ENCODE measurements around the gene VSNL1. TPM values are rescaled to one million over a fixed set of nuclear protein-coding genes. Genes with fewer than 3 reads are reported as not detected.

The VSNL1 gene
- total RNA-seq, 1 donor from 2014 or later, result 94.4 TPM

DNA sequence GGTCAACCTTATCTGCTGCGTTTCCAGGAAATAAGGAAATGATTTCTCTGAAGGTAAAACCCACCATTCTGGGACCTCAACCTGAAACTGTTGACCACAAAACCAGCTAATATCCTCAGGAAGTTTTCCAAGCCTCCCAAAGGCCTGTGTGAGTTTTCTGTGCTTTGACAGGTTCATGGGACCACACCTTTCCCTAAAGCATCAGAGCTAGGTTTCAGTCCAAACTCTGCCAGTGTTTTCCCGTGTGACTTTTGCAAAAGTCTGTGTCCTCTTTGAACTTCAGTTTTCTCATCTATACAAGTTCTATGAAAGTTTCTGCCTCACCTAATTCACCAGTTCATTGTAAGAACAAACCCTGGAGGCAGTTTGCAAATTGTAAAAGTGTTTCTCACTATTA lies 39.8 kb downstream of the VSNL1 start:
- Mint-ChIP-seq H3K9me3 (no peaks in the 10 kb centered on the region), H3K4me3 (no peak overlapping the region), H3K36me3 (no peaks in the 10 kb centered on the region), H3K27me3 (ENCODE audit: insufficient read depth, low read depth) (no peaks in the 10 kb centered on the region), H3K4me1 (peaks cover 12% of the 10 kb centered on the region), H3K27ac (no peak overlapping the region)
- no peak for TF ChIP-seq EZH2phosphoT487 (IDR thresholded peaks at IDR 0.05)
- Histone ChIP-seq H3F3A (ENCODE audit: low read depth) (peaks cover 13% of the 10 kb centered on the region), H3K79me2 (ENCODE audit: low read depth) (peaks cover 81% of the 10 kb centered on the region), H3K9me3 (ENCODE audit: low read depth) (no peaks in the 10 kb centered on the region), H3K36me3 (no peaks in the 10 kb centered on the region), H2AFZ (replicated peaks) (no peak overlapping the region), H3K4me2 (no peak overlapping the region), H3K9ac (no peak overlapping the region), H3K27ac (no peak overlapping the region), H3K4me3 (no peak overlapping the region), H3K27me3 (no peaks in the 10 kb centered on the region), H4K20me1 (ENCODE audit: low read depth) (no peaks in the 10 kb centered on the region), H3K4me1 (peaks cover 19% of the 10 kb centered on the region)
- DNase-seq (ENCODE audit: low spot score), result no peak

DNA sequence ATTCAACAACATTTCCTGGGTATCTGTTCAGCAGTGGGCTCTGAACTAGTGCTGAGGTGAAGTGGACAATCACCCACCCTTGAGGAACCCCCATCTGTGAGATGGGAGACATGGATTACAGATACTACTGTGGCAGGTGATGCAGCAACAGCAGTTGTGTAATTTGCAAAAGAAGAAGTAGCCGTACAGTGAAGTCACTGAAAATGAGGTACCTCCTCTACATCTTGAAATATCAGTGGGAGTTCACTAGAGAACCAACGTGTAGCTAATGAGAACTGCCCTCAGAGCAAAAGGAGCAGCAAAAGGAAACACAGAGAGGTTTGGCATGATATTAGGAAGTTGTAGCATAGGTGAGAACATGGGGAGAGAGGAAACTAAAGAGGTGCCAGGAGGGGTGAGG lies 41.3 kb downstream of the VSNL1 start:
- no peak overlapping the region for H3K27ac Mint-ChIP-seq
- no peak for TF ChIP-seq EZH2phosphoT487 (IDR thresholded peaks at IDR 0.05)
- no peak for TF ChIP-seq EZH2 (IDR thresholded peaks at IDR 0.05)
- TF ChIP-seq, protein P1, sequence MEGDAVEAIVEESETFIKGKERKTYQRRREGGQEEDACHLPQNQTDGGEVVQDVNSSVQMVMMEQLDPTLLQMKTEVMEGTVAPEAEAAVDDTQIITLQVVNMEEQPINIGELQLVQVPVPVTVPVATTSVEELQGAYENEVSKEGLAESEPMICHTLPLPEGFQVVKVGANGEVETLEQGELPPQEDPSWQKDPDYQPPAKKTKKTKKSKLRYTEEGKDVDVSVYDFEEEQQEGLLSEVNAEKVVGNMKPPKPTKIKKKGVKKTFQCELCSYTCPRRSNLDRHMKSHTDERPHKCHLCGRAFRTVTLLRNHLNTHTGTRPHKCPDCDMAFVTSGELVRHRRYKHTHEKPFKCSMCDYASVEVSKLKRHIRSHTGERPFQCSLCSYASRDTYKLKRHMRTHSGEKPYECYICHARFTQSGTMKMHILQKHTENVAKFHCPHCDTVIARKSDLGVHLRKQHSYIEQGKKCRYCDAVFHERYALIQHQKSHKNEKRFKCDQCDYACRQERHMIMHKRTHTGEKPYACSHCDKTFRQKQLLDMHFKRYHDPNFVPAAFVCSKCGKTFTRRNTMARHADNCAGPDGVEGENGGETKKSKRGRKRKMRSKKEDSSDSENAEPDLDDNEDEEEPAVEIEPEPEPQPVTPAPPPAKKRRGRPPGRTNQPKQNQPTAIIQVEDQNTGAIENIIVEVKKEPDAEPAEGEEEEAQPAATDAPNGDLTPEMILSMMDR (IDR thresholded peaks at IDR 0.05), result no peak
- peaks cover 12% of the 10 kb centered on the region for H3K4me1 Mint-ChIP-seq

DNA sequence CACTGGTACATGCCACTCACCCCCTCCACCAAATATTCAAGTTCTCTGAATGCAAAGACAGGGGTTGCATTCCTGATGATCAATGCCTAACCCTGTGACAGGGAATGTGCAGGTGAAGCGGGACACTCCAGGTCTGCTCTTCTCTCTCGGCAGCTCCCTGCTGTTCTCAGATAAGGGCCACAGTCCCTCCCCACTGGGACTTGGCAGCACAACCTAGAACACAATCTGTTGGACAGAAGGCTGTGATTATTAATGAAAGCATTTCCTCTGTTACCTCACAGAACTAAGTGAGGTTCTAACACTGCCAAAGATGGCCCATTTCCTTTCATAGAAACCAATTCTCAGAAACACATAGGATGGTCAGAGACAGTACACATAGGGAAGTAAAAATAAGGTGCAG lies 42.7 kb downstream of the VSNL1 start:
- no peaks in the 10 kb centered on the region for H3K36me3 Mint-ChIP-seq
- no peaks in the 10 kb centered on the region for H3K36me3 ChIP-seq
- no peak overlapping the region for H3K4me3 Mint-ChIP-seq
- H3K4me3 ChIP-seq, result no peak overlapping the region
- H3K9ac ChIP-seq, result no peak overlapping the region
- H3K79me2 ChIP-seq (ENCODE audit: low read depth), result peaks cover 65% of the 10 kb centered on the region
- H3K27ac ChIP-seq, result no peak overlapping the region
- no peak overlapping the region for H3K4me2 ChIP-seq
- H3K27me3 Mint-ChIP-seq (ENCODE audit: insufficient read depth, low read depth), result no peaks in the 10 kb centered on the region
- no peak for DNase-seq (ENCODE audit: low spot score)
- peaks cover 11% of the 10 kb centered on the region for H3K4me1 Mint-ChIP-seq
- H3F3A ChIP-seq (ENCODE audit: low read depth), result peaks cover 6% of the 10 kb centered on the region
- no peaks in the 10 kb centered on the region for H3K27me3 ChIP-seq
- no peaks in the 10 kb centered on the region for H4K20me1 ChIP-seq (ENCODE audit: low read depth)
- H3K27ac Mint-ChIP-seq, result no peak overlapping the region
- H3K9me3 ChIP-seq (ENCODE audit: low read depth), result no peaks in the 10 kb centered on the region
- no peak overlapping the region for H2AFZ ChIP-seq (replicated peaks)
- H3K4me1 ChIP-seq, result peaks cover 29% of the 10 kb centered on the region
- no peaks in the 10 kb centered on the region for H3K9me3 Mint-ChIP-seq
- no peak for TF ChIP-seq EZH2phosphoT487 (IDR thresholded peaks at IDR 0.05)

More for the DNA sequence above, 41.3 kb downstream of the VSNL1 start:
- Histone ChIP-seq H3K4me1 (peaks cover 29% of the 10 kb centered on the region), H2AFZ (replicated peaks) (no peak overlapping the region), H3K27me3 (no peaks in the 10 kb centered on the region), H3K79me2 (ENCODE audit: low read depth) (peaks cover 77% of the 10 kb centered on the region), H3K9me3 (ENCODE audit: low read depth) (no peaks in the 10 kb centered on the region), H3F3A (ENCODE audit: low read depth) (peaks cover 13% of the 10 kb centered on the region), H4K20me1 (ENCODE audit: low read depth) (no peaks in the 10 kb centered on the region), H3K4me3 (no peak overlapping the region), H3K27ac (no peak overlapping the region), H3K36me3 (no peaks in the 10 kb centered on the region), H3K4me2 (no peak overlapping the region), H3K9ac (no peak overlapping the region)
- H3K4me3 Mint-ChIP-seq, result no peak overlapping the region
- H3K9me3 Mint-ChIP-seq, result no peaks in the 10 kb centered on the region
- no peak for DNase-seq (ENCODE audit: low spot score)
- no peaks in the 10 kb centered on the region for H3K27me3 Mint-ChIP-seq (ENCODE audit: insufficient read depth, low read depth)
- H3K36me3 Mint-ChIP-seq, result no peaks in the 10 kb centered on the region

DNA sequence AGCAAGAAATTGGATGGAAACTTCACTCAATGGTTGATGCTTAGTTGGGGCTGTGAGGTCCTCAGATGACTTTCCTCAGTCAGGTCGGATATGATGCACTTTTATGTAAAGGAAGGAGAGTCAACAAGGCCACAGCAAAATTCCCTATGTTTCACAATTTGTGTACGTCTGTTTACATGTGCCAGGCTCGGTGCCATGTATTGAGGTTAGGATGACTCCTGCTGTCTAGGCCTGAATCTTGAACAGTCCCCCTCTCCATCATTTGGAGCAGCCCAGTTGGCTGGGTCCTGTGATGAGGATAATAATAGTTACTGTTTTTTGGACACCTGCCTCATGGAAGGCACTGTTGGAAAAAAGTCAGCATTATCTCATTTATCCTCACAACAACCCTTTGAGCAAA lies 43.1 kb downstream of the VSNL1 start:
- Mint-ChIP-seq H3K36me3 (no peaks in the 10 kb centered on the region), H3K4me1 (peaks cover 6% of the 10 kb centered on the region), H3K4me3 (no peak overlapping the region), H3K27ac (no peak overlapping the region), H3K27me3 (ENCODE audit: insufficient read depth, low read depth) (no peaks in the 10 kb centered on the region), H3K9me3 (no peaks in the 10 kb centered on the region)
- H3K79me2 ChIP-seq (ENCODE audit: low read depth), result peaks cover 68% of the 10 kb centered on the region
- H3K36me3 ChIP-seq, result no peaks in the 10 kb centered on the region
- TF ChIP-seq EZH2phosphoT487 (IDR thresholded peaks at IDR 0.05) (no peak), EZH2 (IDR thresholded peaks at IDR 0.05) (no peak)
- TF ChIP-seq, protein P1 (IDR thresholded peaks at IDR 0.05), result no peak
- H3K27me3 ChIP-seq, result no peaks in the 10 kb centered on the region
- no peak overlapping the region for H3K4me3 ChIP-seq
- peaks cover 1% of the 10 kb centered on the region for H3F3A ChIP-seq (ENCODE audit: low read depth)
- H2AFZ ChIP-seq (replicated peaks), result no peak overlapping the region
- no peak overlapping the region for H3K27ac ChIP-seq
- no peaks in the 10 kb centered on the region for H3K9me3 ChIP-seq (ENCODE audit: low read depth)
- no peak for DNase-seq (ENCODE audit: low spot score)
- H3K4me2 ChIP-seq, result no peak overlapping the region
- peaks cover 24% of the 10 kb centered on the region for H3K4me1 ChIP-seq
- no peaks in the 10 kb centered on the region for H4K20me1 ChIP-seq (ENCODE audit: low read depth)
- H3K9ac ChIP-seq, result no peak overlapping the region
